B cell (primary cell): Measurements from ENCODE around the gene SLC48A1. TPM values are rescaled to one million over a fixed set of nuclear protein-coding genes. Genes with fewer than 3 reads are reported as not detected.

Source experiments
- ATAC-seq: fragments of 200-7000 bp; cut with Tn5 transposase; one replicate; pipeline ENCODE4 v1.10.0; 2021; ENCODE audit warnings: low read depth, mild to moderate bottlenecking, moderate number of reproducible peaks, moderate library complexity
- CTCF ChIA-PET: fragments of 350-600 bp; sonication (Branson Sonifier 250); formaldehyde crosslinking; loops from one replicate; lab custom pipeline; 2021; ENCODE audit warnings: antibody characterized with exemption, inconsistent platforms; lab: Charles Lee
- POLR2A ChIA-PET: fragments of 350-600 bp; sonication (Branson Sonifier 250); formaldehyde crosslinking; loops from one replicate; lab custom pipeline; 2021; ENCODE audit warnings: antibody characterized with exemption; lab: Charles Lee
- DNase-seq: peaks from one replicate; pipeline ENCODE4 v3.0.0; 2013
- H2AFZ ChIP-seq: 2 replicates; pipeline ENCODE4 v1.6.1; 2012; ENCODE audit warnings: mild to moderate bottlenecking, low read depth, low read length; ENCODE audit not compliant: insufficient read depth, poor library complexity, severe bottlenecking
- H3K27ac ChIP-seq, 2 donors: 1 replicate in 1 of 2; 2 replicates in 1 of 2; pipeline ENCODE4 v1.5.1; 2012 to 2013; ENCODE audit warnings: low read length in 2 of 2, mild to moderate bottlenecking in 2 of 2, moderate library complexity in 1 of 2
- H3K27me3 ChIP-seq, 4 experiments: fragments of 200-600 bp in 1 of 4; sonication (generic) in 1 of 4; replicated peaks in 1 of 4; 1 replicate in 2 of 4; 2 replicates in 2 of 4; pipeline versions ENCODE4 v1.6.1 to v1.7.0; 2013 to 2016; ENCODE audit warnings: low read length in 3 of 4, mild to moderate bottlenecking in 2 of 4, mixed read lengths in 1 of 4, moderate library complexity in 1 of 4; ENCODE audit not compliant: insufficient read depth in 4 of 4, control insufficient read depth in 3 of 4; ENCODE audit errors: control extremely low read depth in 1 of 4
- H3K36me3 ChIP-seq, 2 experiments: replicated peaks in 1 of 2; 1 replicate in 1 of 2; 2 replicates in 1 of 2; pipeline versions ENCODE4 v1.6.1 to v1.7.1; 2013; ENCODE audit warnings: low read length in 1 of 2; ENCODE audit not compliant: insufficient read depth in 2 of 2, control insufficient read depth in 1 of 2; ENCODE audit errors: control extremely low read depth in 1 of 2, extremely low read depth in 1 of 2
- H3K4me1 ChIP-seq, 2 donors: fragments of 200-600 bp in 1 of 2; sonication (generic) in 1 of 2; 1 replicate in 1 of 2; 2 replicates in 1 of 2; pipeline versions ENCODE4 v1.5.1 to v1.6.1; 2013 to 2017; ENCODE audit warnings: low read length in 2 of 2; ENCODE audit not compliant: control insufficient read depth in 2 of 2, insufficient read depth in 2 of 2
- H3K4me2 ChIP-seq: replicated peaks from 2 replicates; pipeline ENCODE3; 2012; ENCODE audit warnings: mild to moderate bottlenecking, low read depth, low read length; ENCODE audit not compliant: poor library complexity, severe bottlenecking
- H3K4me3 ChIP-seq, 5 experiments: fragments of 200-600 bp in 1 of 5; sonication (generic) in 1 of 5; 1 replicate in 3 of 5; 2 replicates in 2 of 5; pipeline versions ENCODE4 v1.5.1 to v1.7.0; 2011 to 2016; ENCODE audit warnings: low read length in 4 of 5, mild to moderate bottlenecking in 4 of 5, low read depth in 2 of 5, control low read depth in 1 of 5, moderate library complexity in 1 of 5; ENCODE audit not compliant: insufficient read depth in 1 of 5; ENCODE audit errors: control extremely low read depth in 1 of 5, extremely low read depth in 1 of 5
- H3K79me2 ChIP-seq: fragments of 200-600 bp; sonication (generic); one replicate; pipeline ENCODE4 v1.6.0; 2016; ENCODE audit warnings: low read length; ENCODE audit not compliant: control insufficient read depth, insufficient read depth
- H3K9ac ChIP-seq: fragments of 200-600 bp; sonication (generic); 2 replicates; pipeline ENCODE4 v1.6.1; 2017; ENCODE audit warnings: mild to moderate bottlenecking, low read length, moderate library complexity
- H3K9me3 ChIP-seq, 3 donors: one replicate each; pipeline versions ENCODE4 v1.6.1 to v1.7.1; 2013; ENCODE audit warnings: low read length in 2 of 3; ENCODE audit not compliant: control insufficient read depth in 2 of 3, insufficient read depth in 1 of 3; ENCODE audit errors: control extremely low read depth in 1 of 3
- H4K20me1 ChIP-seq: 2 replicates; pipeline ENCODE4 v1.6.0; 2012; ENCODE audit warnings: mild to moderate bottlenecking, low read length; ENCODE audit not compliant: insufficient read depth, control insufficient read depth, poor library complexity, severe bottlenecking
- H3K27ac Mint-ChIP-seq: one replicate; pipeline ENCODE4 v1.8.0; 2021; ENCODE audit warnings: mixed read lengths
- H3K27me3 Mint-ChIP-seq: one replicate; pipeline ENCODE4 v1.8.0; 2021; ENCODE audit warnings: mixed read lengths
- H3K4me1 Mint-ChIP-seq: one replicate; pipeline ENCODE4 v1.8.0; 2021; ENCODE audit warnings: mixed read lengths
- H3K4me3 Mint-ChIP-seq: one replicate; pipeline ENCODE4 v1.8.0; 2021; ENCODE audit warnings: mixed read lengths
- H3K9me3 Mint-ChIP-seq: one replicate; pipeline ENCODE4 v1.8.0; 2022; ENCODE audit warnings: mixed read lengths; ENCODE audit not compliant: insufficient read depth
- CTCF ChIP-seq: fragments of 200-600 bp; IDR thresholded peaks from one replicate; pipeline ENCODE4 v1.8.0; 2022; ENCODE audit warnings: antibody characterized with exemption, mild to moderate bottlenecking
- EZH2 ChIP-seq: IDR thresholded peaks from 2 replicates; pipeline ENCODE4 v1.6.1; 2012; ENCODE audit warnings: borderline replicate concordance, low read depth, mild to moderate bottlenecking, moderate library complexity, low read length; ENCODE audit not compliant: insufficient read depth, poor library complexity, severe bottlenecking
- WGBS: methylation state at CpG from one replicate; pipeline ENCODE4 v1.1.5; 2013; ENCODE audit warnings: missing lambda C conversion rate; ENCODE audit not compliant: insufficient coverage; 5-methylcytosine and 5-hydroxymethylcytosine counted together
- intact Hi-C: fragments of 100-400 bp; cut with micrococcal nuclease; formaldehyde crosslinking; loops from one replicate; pipeline ENCODE4 v1.10.0; 2022
- polyA plus RNA-seq: library from polyadenylated mRNA; depleted of rRNA; stranded (reverse); fragments of >200 nt; gene quantifications from 2 replicates; pipeline ENCODE4 v1.2.3, GENCODE V29; 2012
- total RNA-seq, 2 donors: library from RNA; stranded (reverse); fragments of 120-200 nt in 1 of 2; gene quantifications; 1 replicate in 1 of 2; 2 replicates in 1 of 2; pipeline versions ENCODE4 v1.2.3 to v1.2.4, GENCODE V29; 2013 to 2022

SLC48A1 gene
- total and polyA plus RNA-seq, 2 donors (not counting 1 experiment from before 2014, with no cell fraction given) = 8.0 to 20.0 TPM

- peaks cover 61% of the 10 kb centered on the region for H3K4me1 Mint-ChIP-seq
- 96% methylated on average over 4 of the region's 4 CpGs for WGBS
- H3K4me1 ChIP-seq = peaks cover 40 to 59% of the 10 kb centered on the region in 2 donors
These were observed 20.9 kb upstream of the SLC48A1 start for GRCh38 chr12:47752121-47752520.

GRCh38 chr12:47752552-47752951, 20.5 kb upstream of the SLC48A1 start:
- Histone ChIP-seq H3K27ac (no peak overlapping the region), H3K4me3 (no peak overlapping the region), H3K79me2 (no peaks in the 10 kb centered on the region), H4K20me1 (no peaks in the 10 kb centered on the region), H3K36me3 (no peaks in the 10 kb centered on the region), H3K9ac (no peak overlapping the region), H3K27me3 (no peaks in the 10 kb centered on the region), H3K4me1 (peaks cover 40 to 59% of the 10 kb centered on the region in 2 donors), H2AFZ (no peak overlapping the region), H3K4me2 (no peak overlapping the region), H3K9me3 (no peaks in the 10 kb centered on the region)
- Mint-ChIP-seq H3K4me1 (peaks cover 61% of the 10 kb centered on the region), H3K4me3 (no peak overlapping the region), H3K9me3 (no peaks in the 10 kb centered on the region), H3K27ac (peak overlapping the region; percentile 12), H3K27me3 (no peaks in the 10 kb centered on the region)
- POLR2A ChIA-PET = no interaction called here
- 96% methylated on average over 6 of the region's 7 CpGs for WGBS
- intact Hi-C loops = no loop called here
- TF ChIP-seq CTCF (no peak), EZH2 (no peak)
- CTCF ChIA-PET = interaction anchor here (0.5 to 14.1 kb wide), 4 partner anchors 9 to 55 kb away, joined by 3 to 452 read pairs (median 104); partner anchors contain the start of gene SLC48A1
- ATAC-seq (no peak), DNase-seq (no peak)

More at GRCh38 chr12:47752121-47752520, 20.9 kb upstream of the SLC48A1 start:
- no peaks in the 10 kb centered on the region for H3K27me3 ChIP-seq
- H3K9ac ChIP-seq = no peak overlapping the region
- Mint-ChIP-seq H3K27ac (peak overlapping the region; percentile 10), H3K4me3 (no peak overlapping the region), H3K27me3 (no peaks in the 10 kb centered on the region), H3K9me3 (no peaks in the 10 kb centered on the region)
- ChIA-PET CTCF (interaction anchor here (1.2 to 14.1 kb wide), 4 partner anchors 8 to 36 kb away, joined by 4 to 452 read pairs (median 104); partner anchors contain the start of gene SLC48A1), POLR2A (no interaction called here)
- H4K20me1 ChIP-seq = no peaks in the 10 kb centered on the region
- intact Hi-C loops = no loop called here
- TF ChIP-seq EZH2 = no peak
- TF ChIP-seq CTCF = no peak
- ATAC-seq = no peak
- H3K4me3 ChIP-seq = no peak overlapping the region
- no peaks in the 10 kb centered on the region for H3K9me3 ChIP-seq
- H3K79me2 ChIP-seq = no peaks in the 10 kb centered on the region
- no peak overlapping the region for H2AFZ ChIP-seq
- H3K4me2 ChIP-seq = no peak overlapping the region
- no peak for DNase-seq
- H3K27ac ChIP-seq = no peak overlapping the region
- no peaks in the 10 kb centered on the region for H3K36me3 ChIP-seq
